GM12878 (cell line): ENCODE data around the gene BRAF. TPM values are rescaled to one million over a fixed set of nuclear protein-coding genes. Genes with fewer than 3 reads are reported as not detected.

Experiments
- ATAC-seq: fragments of 200-7000 bp; cut with Tn5 transposase; 3 replicates; pipeline ENCODE4 v1.9.1; 2020; ENCODE audit warnings: mild to moderate bottlenecking, moderate library complexity
- BruUV-seq: library from RNA; stranded (reverse); fragments of 400-500 nt; replicated peaks from 2 replicates; lab custom pipeline; 2021; lab: Mats Ljungman, UMichigan
- CTCF ChIA-PET: fragments of 300-600 bp; sonication (Branson Sonifier 250); formaldehyde crosslinking; extraction: SDS; loops from one replicate; lab custom pipeline; 2021; ENCODE audit warnings: inconsistent platforms; lab: Yijun Ruan, JAX
- POLR2A ChIA-PET: fragments of 350-600 bp; formaldehyde crosslinking; extraction: SDS; loops from one replicate; lab custom pipeline; 2021; ENCODE audit warnings: inconsistent platforms; lab: Charles Lee
- RAD21 ChIA-PET: fragments of 300-600 bp; sonication (Branson Sonifier 250); formaldehyde crosslinking; loops from one replicate; lab custom pipeline; 2023; ENCODE audit warnings: antibody characterized with exemption; ENCODE audit not compliant: unreplicated experiment; lab: Charles Lee
- SMC1A ChIA-PET: fragments of 300-600 bp; sonication (Branson Sonifier 250); formaldehyde crosslinking; loops from one replicate; lab custom pipeline; 2023; ENCODE audit not compliant: unreplicated experiment, uncharacterized antibody; lab: Charles Lee
- DNase-seq: peaks from one replicate; pipeline ENCODE4 v3.0.0-alpha.2; 2011; ENCODE audit warnings: low read depth, low spot score
- FAIRE-seq: peaks from 3 replicates; lab custom pipeline; 2011; peaks lifted over from hg19 to GRCh38; lab: Jason Lieb, UNC
- H2AFZ ChIP-seq: 2 replicates; pipeline ENCODE4 v1.6.0; 2011; ENCODE audit warnings: low read depth, low read length, control low read depth; ENCODE audit not compliant: control insufficient read depth
- H3K27ac ChIP-seq: 2 replicates; pipeline ENCODE4 v1.5.1; 2011; ENCODE audit warnings: control low read depth; ENCODE audit not compliant: control insufficient read depth, insufficient read depth
- H3K27me3 ChIP-seq, 2 experiments: replicated peaks in 1 of 2; 2 replicates each; pipeline versions ENCODE4 v1.6.0 to v1.6.1; 2011; ENCODE audit warnings: low read length in 1 of 2; ENCODE audit not compliant: control insufficient read depth in 2 of 2, insufficient read depth in 2 of 2
- H3K36me3 ChIP-seq, 2 experiments: 2 replicates each; pipeline ENCODE4 v1.5.1; 2011; ENCODE audit warnings: low read length in 1 of 2; ENCODE audit not compliant: control insufficient read depth in 2 of 2, insufficient read depth in 2 of 2
- H3K4me1 ChIP-seq: 2 replicates; pipeline ENCODE4 v1.6.1; 2011; ENCODE audit warnings: mild to moderate bottlenecking, low read length, moderate library complexity, mixed read lengths; ENCODE audit not compliant: control insufficient read depth, insufficient read depth
- H3K4me2 ChIP-seq: 2 replicates; pipeline ENCODE4 v1.6.0; 2011; ENCODE audit warnings: control low read depth; ENCODE audit not compliant: control insufficient read depth, insufficient read depth
- H3K4me3 ChIP-seq: fragments of 200-600 bp; sonication (generic); 2 replicates; pipeline ENCODE4 v1.5.1; 2016
- H3K79me2 ChIP-seq: 2 replicates; pipeline ENCODE4 v1.6.0; 2011; ENCODE audit warnings: low read length; ENCODE audit not compliant: control insufficient read depth, insufficient read depth
- H3K9ac ChIP-seq: 2 replicates; pipeline ENCODE4 v1.8.0; 2011; ENCODE audit warnings: low read length, control low read depth, mixed read lengths; ENCODE audit not compliant: control insufficient read depth, insufficient read depth
- H3K9me3 ChIP-seq: replicated peaks from 3 replicates; pipeline ENCODE4 v1.5.1; 2011; ENCODE audit warnings: mild to moderate bottlenecking, low read length; ENCODE audit not compliant: control insufficient read depth, insufficient read depth
- H4K20me1 ChIP-seq: 2 replicates; pipeline ENCODE4 v1.6.0; 2011; ENCODE audit not compliant: control insufficient read depth, insufficient read depth
- BHLHE40 ChIP-seq, 2 experiments: fragments of 450-650 bp in 1 of 2; IDR thresholded peaks; 2 replicates each; pipeline ENCODE4 v1.6.1; 2011 to 2017; ENCODE audit warnings: low read depth in 2 of 2, borderline replicate concordance in 1 of 2, improper control_type of control experiment in 1 of 2, low read length in 1 of 2, mild to moderate bottlenecking in 1 of 2
- BMI1 ChIP-seq: fragments of 450-650 bp; IDR thresholded peaks from 2 replicates; pipeline ENCODE4 v1.6.1; 2016; ENCODE audit warnings: mild to moderate bottlenecking, moderate library complexity, borderline replicate concordance
- BRCA1 ChIP-seq: IDR thresholded peaks from 2 replicates; pipeline ENCODE4 v1.6.1; 2011; ENCODE audit warnings: low read depth, low read length, improper control_type of control experiment
- CHD4 ChIP-seq: fragments of 200-600 bp; sonication (generic); IDR thresholded peaks from 2 replicates; pipeline ENCODE4 v1.6.1; 2016; ENCODE audit warnings: mild to moderate bottlenecking
- CREM ChIP-seq: IDR thresholded peaks from 2 replicates; pipeline ENCODE4 v1.6.1; 2014; ENCODE audit warnings: antibody characterized with exemption, low read depth
- GATAD2B ChIP-seq: fragments of 450-650 bp; conservative IDR thresholded peaks from 2 replicates; pipeline ENCODE4 v1.6.1; 2017; ENCODE audit warnings: low read depth, mild to moderate bottlenecking, moderate library complexity
- IRF4 ChIP-seq: IDR thresholded peaks from 2 replicates; pipeline ENCODE4 v1.6.1; 2011; ENCODE audit warnings: low read depth, low read length
- KAT2A ChIP-seq: conservative IDR thresholded peaks from 2 replicates; pipeline ENCODE4 v1.6.1; 2011; ENCODE audit warnings: low read depth, low read length; ENCODE audit not compliant: control insufficient read depth
- MXI1 ChIP-seq: fragments of 150-350 bp; IDR thresholded peaks from 2 replicates; pipeline ENCODE4 v1.6.1; 2011; ENCODE audit warnings: low read depth, mild to moderate bottlenecking, inconsistent platforms, low read length, improper control_type of control experiment
- PAX5 ChIP-seq: IDR thresholded peaks from 2 replicates; pipeline ENCODE4 v1.6.1; 2011; ENCODE audit warnings: low read depth, low read length, borderline replicate concordance
- PAX8 ChIP-seq: fragments of 450-650 bp; IDR thresholded peaks from 2 replicates; pipeline ENCODE4 v1.6.1; 2017; ENCODE audit warnings: mild to moderate bottlenecking, moderate library complexity
- POLR2A ChIP-seq: IDR thresholded peaks from 2 replicates; pipeline ENCODE4 v1.6.1; 2011; ENCODE audit warnings: low read depth, mild to moderate bottlenecking, low read length
- SIN3A ChIP-seq: IDR thresholded peaks from 2 replicates; pipeline ENCODE4 v1.6.1; 2012; ENCODE audit warnings: low read depth, low read length, improper control_type of control experiment
- SP1 ChIP-seq: IDR thresholded peaks from one replicate; pipeline ENCODE4 v1.6.1; 2011; ENCODE audit warnings: low read depth, low read length
- SUZ12 ChIP-seq: fragments of 200-600 bp; sonication (generic); IDR thresholded peaks from one replicate; pipeline ENCODE4 v1.6.1; 2018; ENCODE audit warnings: antibody characterized with exemption, mild to moderate bottlenecking; ENCODE audit not compliant: unreplicated experiment
- TARDBP ChIP-seq: IDR thresholded peaks from 2 replicates; pipeline ENCODE4 v1.6.1; 2016; ENCODE audit warnings: borderline replicate concordance
- TCF3 ChIP-seq: IDR thresholded peaks from 2 replicates; pipeline ENCODE4 v1.6.1; 2012; ENCODE audit warnings: low read depth, mild to moderate bottlenecking, low read length, borderline replicate concordance; ENCODE audit not compliant: insufficient read depth
- TCF7 ChIP-seq: IDR thresholded peaks from 2 replicates; pipeline ENCODE4 v1.6.1; 2014; ENCODE audit warnings: antibody characterized with exemption, borderline replicate concordance
- ZBED1 ChIP-seq: IDR thresholded peaks from 2 replicates; pipeline ENCODE4 v1.6.1; 2016; ENCODE audit warnings: borderline replicate concordance
- WGBS: methylation state at CpG from one replicate; pipeline ENCODE4 v1.1.6; 2016; ENCODE audit warnings: low lambda C conversion rate; ENCODE audit not compliant: insufficient replicate concordance, insufficient coverage; ENCODE audit errors: missing lambda C conversion rate; 5-methylcytosine and 5-hydroxymethylcytosine counted together
- in situ Hi-C: fragments of 300-500 bp; cut with MboI; formaldehyde crosslinking; loops from 9 replicates; pipeline ENCODE4 v1.14.3; 2018; ENCODE audit warnings: mixed read lengths
- intact Hi-C: fragments of 100-400 bp; cut with micrococcal nuclease; formaldehyde crosslinking; loops from one replicate; pipeline ENCODE4 v1.14.2; 2022; ENCODE audit not compliant: unreplicated experiment
- polyA plus RNA-seq, 11 experiments: library from polyadenylated mRNA; depleted of rRNA in 4 of 11; unstranded in 6 of 11; stranded (reverse) in 5 of 11; fragments of >200 nt; fragmentation: Nextera tagmentation in 4 of 11; fragmentation: Illumina TruSeq in 1 of 11; extraction: Ambion mirVana in 4 of 11; extraction: Trizol in 1 of 11; gene quantifications; 1 replicate in 1 of 11; 2 replicates in 10 of 11; pipeline versions ENCODE4 v1.2.1 to v1.2.3, GENCODE V29; 2011 to 2016; ENCODE audit warnings: inconsistent platforms in 2 of 11, missing spikeins in 2 of 11, low read depth in 1 of 11
- total RNA-seq, 4 experiments: library from RNA; depleted of rRNA in 3 of 4; stranded (reverse); fragments of >200 nt in 3 of 4; fragmentation: Illumina TruSeq in 1 of 4; extraction: Trizol in 1 of 4; gene quantifications; 2 replicates each; pipeline versions ENCODE4 v1.2.1 to v1.2.3, GENCODE V29; 2013 to 2021
- TF ChIP-seq, protein P1 (sequence below): fragments of 450-650 bp; IDR thresholded peaks from 2 replicates; pipeline ENCODE4 v1.6.1; 2017; ENCODE audit warnings: mild to moderate bottlenecking, moderate library complexity

BRAF gene
- total and polyA plus RNA-seq, 10 of the 15 experiments (the other 5 are each of a cell fraction or from before 2014, with no cell fraction given): 2.6 to 31.0 (median 10.6) TPM

DNA sequence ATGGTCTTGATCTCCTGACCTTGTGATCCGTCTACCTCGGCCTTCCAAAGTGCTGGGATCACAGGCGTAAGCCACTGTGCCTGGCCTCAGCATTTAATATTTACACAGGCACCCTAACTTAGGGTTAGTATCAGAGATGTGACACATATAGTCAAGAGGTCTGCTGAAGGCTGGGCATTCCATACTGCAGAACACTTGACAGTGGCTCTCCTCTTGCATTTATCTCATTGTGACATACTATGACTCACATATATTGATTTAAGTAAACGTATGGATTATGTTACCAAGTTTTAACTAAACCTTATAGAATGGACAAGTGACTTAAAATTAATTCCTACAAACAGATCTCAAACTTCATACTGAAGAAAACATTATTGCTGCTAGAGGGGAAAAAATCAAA lies 36.6 kb downstream of the BRAF start:
- FAIRE-seq (no peak), ATAC-seq (no peak)
- no peak for TF ChIP-seq BMI1
- TF ChIP-seq PAX5: no peak
- TF ChIP-seq TCF7: no peak
- TF ChIP-seq BHLHE40 (IDR thresholded peaks at IDR 0.05; ENCODE audit: borderline replicate concordance in 1 of 2, low read depth in 2 of 2, low read length in 1 of 2): no peak
- TF ChIP-seq TCF3: no peak
- TF ChIP-seq TARDBP: no peak
- TF ChIP-seq KAT2A: no peak
- TF ChIP-seq, protein P1, sequence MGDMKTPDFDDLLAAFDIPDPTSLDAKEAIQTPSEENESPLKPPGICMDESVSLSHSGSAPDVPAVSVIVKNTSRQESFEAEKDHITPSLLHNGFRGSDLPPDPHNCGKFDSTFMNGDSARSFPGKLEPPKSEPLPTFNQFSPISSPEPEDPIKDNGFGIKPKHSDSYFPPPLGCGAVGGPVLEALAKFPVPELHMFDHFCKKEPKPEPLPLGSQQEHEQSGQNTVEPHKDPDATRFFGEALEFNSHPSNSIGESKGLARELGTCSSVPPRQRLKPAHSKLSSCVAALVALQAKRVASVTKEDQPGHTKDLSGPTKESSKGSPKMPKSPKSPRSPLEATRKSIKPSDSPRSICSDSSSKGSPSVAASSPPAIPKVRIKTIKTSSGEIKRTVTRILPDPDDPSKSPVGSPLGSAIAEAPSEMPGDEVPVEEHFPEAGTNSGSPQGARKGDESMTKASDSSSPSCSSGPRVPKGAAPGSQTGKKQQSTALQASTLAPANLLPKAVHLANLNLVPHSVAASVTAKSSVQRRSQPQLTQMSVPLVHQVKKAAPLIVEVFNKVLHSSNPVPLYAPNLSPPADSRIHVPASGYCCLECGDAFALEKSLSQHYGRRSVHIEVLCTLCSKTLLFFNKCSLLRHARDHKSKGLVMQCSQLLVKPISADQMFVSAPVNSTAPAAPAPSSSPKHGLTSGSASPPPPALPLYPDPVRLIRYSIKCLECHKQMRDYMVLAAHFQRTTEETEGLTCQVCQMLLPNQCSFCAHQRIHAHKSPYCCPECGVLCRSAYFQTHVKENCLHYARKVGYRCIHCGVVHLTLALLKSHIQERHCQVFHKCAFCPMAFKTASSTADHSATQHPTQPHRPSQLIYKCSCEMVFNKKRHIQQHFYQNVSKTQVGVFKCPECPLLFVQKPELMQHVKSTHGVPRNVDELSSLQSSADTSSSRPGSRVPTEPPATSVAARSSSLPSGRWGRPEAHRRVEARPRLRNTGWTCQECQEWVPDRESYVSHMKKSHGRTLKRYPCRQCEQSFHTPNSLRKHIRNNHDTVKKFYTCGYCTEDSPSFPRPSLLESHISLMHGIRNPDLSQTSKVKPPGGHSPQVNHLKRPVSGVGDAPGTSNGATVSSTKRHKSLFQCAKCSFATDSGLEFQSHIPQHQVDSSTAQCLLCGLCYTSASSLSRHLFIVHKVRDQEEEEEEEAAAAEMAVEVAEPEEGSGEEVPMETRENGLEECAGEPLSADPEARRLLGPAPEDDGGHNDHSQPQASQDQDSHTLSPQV: no peak
- TF ChIP-seq GATAD2B: no peak
- no peak for TF ChIP-seq CHD4
- no peak for TF ChIP-seq SP1
- TF ChIP-seq PAX8: no peak
- TF ChIP-seq SUZ12: no peak
- TF ChIP-seq ZBED1: no peak
- no peak for TF ChIP-seq IRF4
- no peak for TF ChIP-seq CREM
- no peak for TF ChIP-seq SIN3A
- TF ChIP-seq MXI1: no peak
- no peak for TF ChIP-seq POLR2A
- no peak for TF ChIP-seq BRCA1
- TF ChIP-seq, all 136 proteins: peak for 0
- no peak for DNase-seq
- H3K9me3 ChIP-seq: no peaks in the 10 kb centered on the region
- BruUV-seq: no TSS peak
- H3K4me3 ChIP-seq: no peak overlapping the region
- H4K20me1 ChIP-seq: peaks cover 2% of the 10 kb centered on the region; the same call in 1 of the 2 replicates
- peaks cover 23% of the 10 kb centered on the region for H3K79me2 ChIP-seq
- SMC1A ChIA-PET: interaction anchor here (1.5 to 3.1 kb wide), 3 partner anchors 11 to 17 kb away, joined by 4 to 15 read pairs (median 8); no protein-coding TSS in a partner anchor
- 93% methylated on average over 4 of the region's 4 CpGs for WGBS
- CTCF ChIA-PET: no interaction called here
- in situ Hi-C loops: no loop called here
- no peaks in the 10 kb centered on the region for H3K27me3 ChIP-seq
- no peaks in the 10 kb centered on the region for H3K36me3 ChIP-seq
- intact Hi-C loops: no loop called here
- H3K9ac ChIP-seq: no peak overlapping the region
- H2AFZ ChIP-seq: no peak overlapping the region
- RAD21 ChIA-PET: no interaction called here
- H3K4me2 ChIP-seq: no peak overlapping the region
- H3K27ac ChIP-seq: no peak overlapping the region
- POLR2A ChIA-PET: no interaction called here
- peaks cover 17% of the 10 kb centered on the region for H3K4me1 ChIP-seq
